Vagina (tissue), 2 donors: ENCODE measurements around the gene EIF3B.

ENCODE experiments used
- CTCF ChIP-seq, 3 experiments: fragments of 450-650 bp in 2 of 3; fragments of 200-600 bp in 1 of 3; sonication (generic) in 1 of 3; IDR thresholded peaks; one replicate each; pipeline ENCODE4 v1.5.1; 2017 to 2019; ENCODE audit warnings: antibody characterized with exemption in 3 of 3, mild to moderate bottlenecking in 2 of 3, moderate library complexity in 2 of 3
- POLR2A ChIP-seq, 2 donors: fragments of 450-650 bp; IDR thresholded peaks; one replicate each; pipeline ENCODE4 v1.6.1; 2017; ENCODE audit warnings: antibody characterized with exemption in 2 of 2, mild to moderate bottlenecking in 2 of 2, moderate library complexity in 2 of 2
- POLR2AphosphoS5 ChIP-seq, 2 donors: sonication (generic); formaldehyde crosslinking; IDR thresholded peaks; one replicate each; pipeline ENCODE4 v1.9.0; 2017; ENCODE audit warnings: antibody characterized with exemption in 2 of 2, mild to moderate bottlenecking in 2 of 2, low read depth in 1 of 2; ENCODE audit not compliant: insufficient read depth in 1 of 2

- no peak for TF ChIP-seq CTCF (IDR thresholded peaks at IDR 0.05)
- no peak for TF ChIP-seq POLR2A (IDR thresholded peaks at IDR 0.05)
- no peak for TF ChIP-seq POLR2AphosphoS5 (IDR thresholded peaks at IDR 0.05; ENCODE audit: insufficient read depth in 1 of 2, low read depth in 1 of 2)
Measured at GRCh38 chr7:2373646-2374045, 19.0 kb downstream of the EIF3B start.
